HepG2 (cell line): Measurements from ENCODE around the gene GYG1. TPM values are rescaled to one million over a fixed set of nuclear protein-coding genes. Genes with fewer than 3 reads are reported as not detected.

Source experiments
- ATAC-seq: fragments of 200-7000 bp; cut with Tn5 transposase; 3 replicates; pipeline ENCODE4 v1.9.1; 2020; ENCODE audit warnings: mild to moderate bottlenecking, moderate library complexity
- BruUV-seq: library from RNA; stranded (reverse); fragments of 400-500 nt; replicated peaks from 2 replicates; lab custom pipeline; 2021; lab: Mats Ljungman, UMichigan
- CTCF ChIA-PET: fragments of 300-600 bp; formaldehyde crosslinking; extraction: SDS; loops from one replicate; lab custom pipeline; 2021; ENCODE audit warnings: low total read pairs, inconsistent platforms, low intra/inter-chr PET ratio; lab: Yijun Ruan, JAX
- POLR2A ChIA-PET: fragments of 350-600 bp; sonication (Branson Sonifier 250); formaldehyde crosslinking; loops from one replicate; lab custom pipeline; 2020; ENCODE audit warnings: antibody characterized with exemption, inconsistent platforms; lab: Yijun Ruan, JAX
- DNase-seq: peaks from one replicate; pipeline ENCODE4 v3.0.0-alpha.2; 2015; ENCODE audit warnings: low spot score
- FAIRE-seq: peaks from 3 replicates; lab custom pipeline; 2011; peaks lifted over from hg19 to GRCh38; lab: Jason Lieb, UNC
- H2AFZ ChIP-seq: one replicate; pipeline ENCODE4 v1.6.1; 2011; ENCODE audit warnings: low read length, inconsistent platforms
- H3K27ac ChIP-seq: fragments of 300-600 bp; 3 replicates; pipeline ENCODE4 v1.8.0; 2011; ENCODE audit warnings: mixed run types, mild to moderate bottlenecking, mixed read lengths, low read length, inconsistent platforms; ENCODE audit not compliant: insufficient read depth; ENCODE audit errors: extremely low read length
- H3K27me3 ChIP-seq, 2 experiments: fragments of 200-600 bp in 1 of 2; 2 replicates in 1 of 2; 3 replicates in 1 of 2; pipeline versions ENCODE4 v1.6.0 to v1.8.0; 2011; ENCODE audit warnings: low read length in 2 of 2, mild to moderate bottlenecking in 2 of 2, moderate library complexity in 2 of 2, inconsistent platforms in 1 of 2; ENCODE audit not compliant: insufficient read depth in 2 of 2, control insufficient read depth in 1 of 2
- H3K36me3 ChIP-seq, 2 experiments: fragments of 200-600 bp in 1 of 2; replicated peaks in 1 of 2; 2 replicates in 1 of 2; 3 replicates in 1 of 2; pipeline versions ENCODE4 v1.5.1 to v1.8.0; 2011; ENCODE audit warnings: low read length in 2 of 2, inconsistent platforms in 1 of 2; ENCODE audit not compliant: insufficient read depth in 2 of 2, control insufficient read depth in 1 of 2
- H3K4me1 ChIP-seq: 2 replicates; pipeline ENCODE4 v1.5.1; 2012; ENCODE audit warnings: low read length, inconsistent platforms; ENCODE audit not compliant: insufficient read depth
- H3K4me2 ChIP-seq: 2 replicates; pipeline ENCODE4 v1.6.0; 2011; ENCODE audit warnings: low read depth, low read length, inconsistent platforms
- H3K4me3 ChIP-seq, 3 experiments: fragments of 200-600 bp in 1 of 3; sonication (generic), shearing (Covaris generic) in 1 of 3; replicated peaks in 1 of 3; 2 replicates each; pipeline ENCODE4 v1.5.1; 2011 to 2016; ENCODE audit warnings: low read length in 3 of 3, inconsistent platforms in 2 of 3, low read depth in 2 of 3, mild to moderate bottlenecking in 2 of 3, control low read depth in 1 of 3, mixed read lengths in 1 of 3; ENCODE audit not compliant: insufficient read depth in 1 of 3
- H3K79me2 ChIP-seq: one replicate; pipeline ENCODE4 v1.6.1; 2011; ENCODE audit warnings: low read length, inconsistent platforms; ENCODE audit not compliant: insufficient read depth
- H3K9ac ChIP-seq: 2 replicates; pipeline ENCODE4 v1.6.0; 2011; ENCODE audit warnings: mild to moderate bottlenecking, low read depth, low read length, inconsistent platforms; ENCODE audit not compliant: insufficient read depth
- H3K9me3 ChIP-seq: 2 replicates; pipeline ENCODE4 v1.5.1; 2012; ENCODE audit warnings: mild to moderate bottlenecking, low read length
- H4K20me1 ChIP-seq: 2 replicates; pipeline ENCODE4 v1.6.0; 2011; ENCODE audit warnings: inconsistent platforms, mild to moderate bottlenecking, low read length, moderate library complexity; ENCODE audit not compliant: insufficient read depth
- CHCHD3 ChIP-seq: sonication (generic); formaldehyde crosslinking; IDR thresholded peaks from 2 replicates; pipeline ENCODE4 v1.8.0; 2022; ENCODE audit warnings: mild to moderate bottlenecking, missing genetic modification reagents, moderate library complexity
- GABPB1 ChIP-seq: IDR thresholded peaks from 2 replicates; pipeline ENCODE4 v1.6.1; 2016; ENCODE audit warnings: mild to moderate bottlenecking, missing genetic modification reagents, moderate library complexity, missing compliant biosample characterization
- IKZF1 ChIP-seq: fragments of 450-650 bp; IDR thresholded peaks from 2 replicates; pipeline ENCODE4 v1.7.1; 2016
- KDM1A ChIP-seq: IDR thresholded peaks from 2 replicates; pipeline ENCODE4 v1.6.1; 2016; ENCODE audit warnings: missing compliant biosample characterization
- NR2F6 ChIP-seq, 2 experiments: IDR thresholded peaks; 2 replicates each; pipeline ENCODE4 v1.6.1; 2016; ENCODE audit warnings: antibody characterized with exemption in 1 of 2, mild to moderate bottlenecking in 1 of 2
- PHF5A ChIP-seq: IDR thresholded peaks from one replicate; pipeline ENCODE4 v1.6.1; 2018; ENCODE audit warnings: low read depth, missing genetic modification reagents; ENCODE audit not compliant: unreplicated experiment
- SNAI1 ChIP-seq: sonication (generic); formaldehyde crosslinking; IDR thresholded peaks from 2 replicates; pipeline ENCODE4 v1.5.0; 2020; ENCODE audit warnings: mild to moderate bottlenecking, missing genetic modification reagents, borderline replicate concordance
- THAP8 ChIP-seq: sonication (generic); formaldehyde crosslinking; IDR thresholded peaks from 2 replicates; pipeline ENCODE4 v1.5.1; 2020; ENCODE audit warnings: missing genetic modification reagents, mild to moderate bottlenecking, borderline replicate concordance
- TIGD3 ChIP-seq: sonication (generic); formaldehyde crosslinking; IDR thresholded peaks from 2 replicates; pipeline ENCODE4 v1.5.1; 2020; ENCODE audit warnings: mild to moderate bottlenecking, missing genetic modification reagents, borderline replicate concordance
- UBTF ChIP-seq: sonication (generic); formaldehyde crosslinking; IDR thresholded peaks from 2 replicates; pipeline ENCODE4 v1.4.0; 2020; ENCODE audit warnings: mild to moderate bottlenecking, missing genetic modification reagents
- YEATS2 ChIP-seq: sonication (generic); formaldehyde crosslinking; IDR thresholded peaks from 2 replicates; pipeline ENCODE4 v1.4.0; 2020; ENCODE audit warnings: missing genetic modification reagents, borderline replicate concordance
- ZNF10 ChIP-seq: sonication (generic); formaldehyde crosslinking; IDR thresholded peaks from 2 replicates; pipeline ENCODE4 v1.4.0; 2020; ENCODE audit warnings: mild to moderate bottlenecking, low read depth, missing genetic modification reagents, borderline replicate concordance
- ZNF17 ChIP-seq: sonication (generic); formaldehyde crosslinking; IDR thresholded peaks from 2 replicates; pipeline ENCODE4 v1.5.0; 2020; ENCODE audit warnings: mild to moderate bottlenecking, missing genetic modification reagents
- ZNF225 ChIP-seq: sonication (generic); formaldehyde crosslinking; IDR thresholded peaks from 2 replicates; pipeline ENCODE4 v1.4.0; 2020; ENCODE audit warnings: mild to moderate bottlenecking, missing genetic modification reagents
- ZNF572 ChIP-seq: sonication (generic); formaldehyde crosslinking; IDR thresholded peaks from 2 replicates; pipeline ENCODE4 v1.5.1; 2020; ENCODE audit warnings: mild to moderate bottlenecking, missing genetic modification reagents
- ZNF615 ChIP-seq: sonication (generic); formaldehyde crosslinking; IDR thresholded peaks from 2 replicates; pipeline ENCODE4 v1.5.0; 2020; ENCODE audit warnings: mild to moderate bottlenecking, missing genetic modification reagents, borderline replicate concordance
- ZXDC ChIP-seq: sonication (generic); formaldehyde crosslinking; IDR thresholded peaks from 2 replicates; pipeline ENCODE4 v1.5.0; 2020; ENCODE audit warnings: mild to moderate bottlenecking, missing genetic modification reagents
- WGBS: methylation state at CpG from one replicate; pipeline ENCODE4 v1.1.6; 2017; ENCODE audit warnings: low lambda C conversion rate; 5-methylcytosine and 5-hydroxymethylcytosine counted together
- in situ Hi-C: cut with HindIII; loops from 2 replicates; pipeline ENCODE4 v1.10.0; 2017; ENCODE audit warnings: low pct_unique_long_range_greater_than_20kb; ENCODE audit not compliant: extremely low pct_ligation_motif_present
- intact Hi-C: fragments of 100-400 bp; cut with micrococcal nuclease; formaldehyde crosslinking; loops from one replicate; pipeline ENCODE4 v1.10.0; 2022; ENCODE audit not compliant: unreplicated experiment
- polyA plus RNA-seq, 8 experiments: library from polyadenylated mRNA; depleted of rRNA in 3 of 8; stranded (reverse) in 7 of 8; unstranded in 1 of 8; fragments of >200 nt; fragmentation: Illumina TruSeq in 4 of 8; extraction: Trizol in 4 of 8; gene quantifications; 2 replicates each; pipeline versions ENCODE4 v1.2.1 to v1.2.3, GENCODE V29; 2011 to 2016; ENCODE audit warnings: low read depth in 4 of 8, missing spikeins in 1 of 8, mixed read lengths in 1 of 8; ENCODE audit not compliant: insufficient read depth in 1 of 8
- total RNA-seq, 5 experiments: library from RNA; depleted of rRNA; stranded (reverse); fragments of >200 nt; fragmentation: Illumina TruSeq; extraction: Trizol; gene quantifications; 2 replicates each; pipeline ENCODE4 v1.2.3, GENCODE V29; 2016; ENCODE audit warnings: low read depth in 1 of 5

GYG1 gene
- total and polyA plus RNA-seq, 2 of the 13 experiments (the other 11 are each of a cell fraction or from before 2014, with no cell fraction given) = 15.7 to 28.1 TPM

- no peak for TF ChIP-seq ZNF17 (CRISPR knock-in tag)
- no peak for TF ChIP-seq CHCHD3
- TF ChIP-seq PHF5A = no peak
- no peak for TF ChIP-seq ZNF572 (CRISPR knock-in tag)
- TF ChIP-seq UBTF (CRISPR knock-in tag) = no peak
- no peak for TF ChIP-seq SNAI1 (CRISPR knock-in tag)
- no peak for TF ChIP-seq IKZF1
- TF ChIP-seq THAP8 (CRISPR knock-in tag) = no peak
- no peak for TF ChIP-seq KDM1A (CRISPR knock-in tag)
- no peak for TF ChIP-seq GABPB1
- no peak for TF ChIP-seq ZNF615
- no peak for TF ChIP-seq ZXDC (CRISPR knock-in tag)
- no peak for TF ChIP-seq YEATS2
- no peak for TF ChIP-seq ZNF10 (CRISPR knock-in tag)
- no peak for TF ChIP-seq NR2F6 (IDR thresholded peaks at IDR 0.05)
- no peak for TF ChIP-seq NR2F6 (CRISPR knock-in tag; IDR thresholded peaks at IDR 0.05)
- TF ChIP-seq ZNF225 (CRISPR knock-in tag) = no peak
- no peak for TF ChIP-seq TIGD3 (CRISPR knock-in tag)
- DNase-seq (no peak), FAIRE-seq (no peak), ATAC-seq (peak; percentile 50)
- intact Hi-C loops (loop anchor here (10.0 kb wide), 1 partner anchor 84 kb away; no protein-coding TSS in a partner anchor), in situ Hi-C loops (no loop called here)
- no peak overlapping the region for H3K4me3 ChIP-seq
- H3K9ac ChIP-seq = peak overlapping the region; percentile 5; the same call in 1 of the 2 replicates
- no peaks in the 10 kb centered on the region for H3K79me2 ChIP-seq
- H2AFZ ChIP-seq = no peak overlapping the region
- BruUV-seq = no TSS peak
- peaks cover 40% of the 10 kb centered on the region for H3K4me1 ChIP-seq
- no peaks in the 10 kb centered on the region for H3K27me3 ChIP-seq
- CTCF ChIA-PET = no interaction called here
- H3K36me3 ChIP-seq = peaks cover 0 to 8% of the 10 kb centered on the region in 2 experiments; a peak in 1 of 5 replicates
- H3K9me3 ChIP-seq = no peaks in the 10 kb centered on the region
- 58% methylated on average over 2 of the region's 2 CpGs for WGBS
- POLR2A ChIA-PET = interaction anchor here (1.3 kb wide), 1 partner anchor 28 kb away, joined by 3 read pairs; no protein-coding TSS in a partner anchor
- no peaks in the 10 kb centered on the region for H4K20me1 ChIP-seq
- H3K4me2 ChIP-seq = peak overlapping the region; percentile 61; the same call in 1 of the 2 replicates
- peak overlapping the region; percentile 83 for H3K27ac ChIP-seq
These were observed 47.0 kb downstream of the GYG1 start for GRCh38 chr3:149038322-149038721.
